GM12891 (cell line): ENCODE measurements around the gene FAM90A1.
"Not testable (repeated sequence)": the region's sequence is repeated elsewhere in the genome, so short reads cannot be mapped to it uniquely, and the experiment has no call there.

ENCODE experiments used
- PAX5 ChIP-seq: IDR thresholded peaks from 2 replicates; pipeline ENCODE4 v1.6.1; 2011; ENCODE audit warnings: low read length, moderate library complexity, mild to moderate bottlenecking; ENCODE audit not compliant: insufficient read depth, severe bottlenecking
- POLR2A ChIP-seq: IDR thresholded peaks from 2 replicates; pipeline ENCODE4 v1.6.1; 2011; ENCODE audit warnings: low read depth, low read length, control low read depth
- POLR2AphosphoS5 ChIP-seq: IDR thresholded peaks from 2 replicates; pipeline ENCODE4 v1.6.1; 2011; ENCODE audit warnings: low read depth, low read length, control low read depth
- SPI1 ChIP-seq: IDR thresholded peaks from 2 replicates; pipeline ENCODE4 v1.6.1; 2011; ENCODE audit warnings: low read depth, low read length, control low read depth
- TAF1 ChIP-seq: IDR thresholded peaks from 2 replicates; pipeline ENCODE4 v1.6.1; 2011; ENCODE audit warnings: low read depth, low read length, control low read depth

DNA sequence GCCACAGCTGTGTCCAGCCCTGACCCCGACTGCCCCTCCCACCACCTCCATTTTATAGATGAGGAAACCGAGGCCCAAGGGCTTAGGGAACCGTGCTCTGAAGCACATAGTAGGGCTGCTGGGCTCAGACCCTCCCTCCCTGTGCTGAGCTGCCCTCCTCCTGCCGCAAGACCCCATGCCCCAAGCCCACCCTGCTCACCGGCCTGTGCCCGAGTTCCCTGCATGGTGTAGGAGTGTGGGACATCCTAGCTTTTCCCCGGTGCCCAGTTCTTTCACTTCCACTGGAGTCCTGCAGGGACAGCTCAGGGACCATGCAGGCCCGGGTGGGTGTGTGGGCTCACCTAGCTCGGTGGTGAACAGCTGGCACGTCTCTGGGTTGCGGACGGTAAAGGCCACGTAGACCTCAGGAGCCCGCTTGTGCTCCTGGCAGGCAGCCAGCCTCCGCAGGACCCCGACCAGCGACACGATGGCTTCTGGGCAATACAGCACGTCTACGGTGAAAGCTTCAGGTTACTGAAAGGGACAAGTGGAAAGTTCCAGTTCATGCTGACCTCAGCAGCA is 6.6 kb upstream of the FAM90A1 start:
- not testable (repeated sequence) for TF ChIP-seq POLR2A, POLR2AphosphoS5, TAF1, SPI1, PAX5
